ENCODE measurements around the gene ADCY3. TPM values are rescaled to one million over a fixed set of nuclear protein-coding genes. Genes with fewer than 3 reads are reported as not detected.
A peak's percentile ranks its signal among the peaks of the same experiment; 100 is the strongest.

ADCY3 gene
- total RNA-seq, 1 donor from 2014 or later = 15.4 TPM

- intact Hi-C loops (cut with DNase I) = no loop called here
Observed at GRCh38 chr2:24881623-24882022, 38.4 kb downstream of the ADCY3 start.

GRCh38 chr2:24881158-24881557 lies 38.9 kb downstream of the ADCY3 start:
- intact Hi-C loops (cut with DNase I) = no loop called here
- DNase-seq (ENCODE audit: low spot score) = no peak

More at GRCh38 chr2:24881623-24882022, 38.4 kb downstream of the ADCY3 start:
- DNase-seq (ENCODE audit: low spot score) = no peak

- no peak for DNase-seq (ENCODE audit: low spot score)
Observed at GRCh38 chr2:24878341-24878740, 41.7 kb downstream of the ADCY3 start.

GRCh38 chr2:24877646-24878045 lies 42.4 kb downstream of the ADCY3 start:
- DNase-seq (ENCODE audit: low spot score) = no peak

More at GRCh38 chr2:24878341-24878740, 41.7 kb downstream of the ADCY3 start:
- intact Hi-C loops (cut with DNase I) = no loop called here

GRCh38 chr2:24877067-24877466 lies 43.0 kb downstream of the ADCY3 start:
- intact Hi-C loops (cut with DNase I) = no loop called here
- DNase-seq (ENCODE audit: low spot score) = no peak

More at GRCh38 chr2:24877646-24878045, 42.4 kb downstream of the ADCY3 start:
- intact Hi-C loops (cut with DNase I) = no loop called here

GRCh38 chr2:24875901-24876300 lies 44.1 kb downstream of the ADCY3 start:
- DNase-seq (ENCODE audit: low spot score) = no peak
- intact Hi-C loops (cut with DNase I) = no loop called here

GRCh38 chr2:24875272-24875671 lies 44.8 kb downstream of the ADCY3 start:
- intact Hi-C loops (cut with DNase I) = no loop called here
- DNase-seq (ENCODE audit: low spot score) = no peak

GRCh38 chr2:24874035-24874434 lies 46.0 kb downstream of the ADCY3 start:
- peak; percentile 82 for DNase-seq (ENCODE audit: low spot score)
- intact Hi-C loops (cut with DNase I) = no loop called here

- DNase-seq (ENCODE audit: low spot score) = no peak
- intact Hi-C loops (cut with DNase I) = no loop called here
Observed at GRCh38 chr2:24873619-24874018, 46.4 kb downstream of the ADCY3 start.

- DNase-seq (ENCODE audit: low spot score) = no peak
- intact Hi-C loops (cut with DNase I) = no loop called here
Observed at GRCh38 chr2:24872344-24873115, 47.5 kb downstream of the ADCY3 start.

GRCh38 chr2:24871852-24872333 lies 48.1 kb downstream of the ADCY3 start:
- no peak for DNase-seq (ENCODE audit: low spot score)
- intact Hi-C loops (cut with DNase I) = no loop called here

GRCh38 chr2:24870891-24871705 lies 48.9 kb downstream of the ADCY3 start:
- DNase-seq (ENCODE audit: low spot score) = no peak
- intact Hi-C loops (cut with DNase I) = no loop called here

GRCh38 chr2:24870440-24870839 lies 49.6 kb downstream of the ADCY3 start:
- DNase-seq (ENCODE audit: low spot score) = peak; percentile 39
- intact Hi-C loops (cut with DNase I) = no loop called here

GRCh38 chr2:24866946-24867345 lies 53.1 kb downstream of the ADCY3 start:
- intact Hi-C loops (cut with DNase I) = no loop called here
- peak; percentile 43 for DNase-seq (ENCODE audit: low spot score)

- intact Hi-C loops (cut with DNase I) = no loop called here
- no peak for DNase-seq (ENCODE audit: low spot score)
Observed at GRCh38 chr2:24863641-24864040, 56.4 kb downstream of the ADCY3 start.

- DNase-seq (ENCODE audit: low spot score) = no peak
- intact Hi-C loops (cut with DNase I) = no loop called here
Observed at GRCh38 chr2:24861500-24861899, 58.5 kb downstream of the ADCY3 start.

- intact Hi-C loops (cut with DNase I) = no loop called here
- DNase-seq (ENCODE audit: low spot score) = no peak
Observed at GRCh38 chr2:24860631-24861030, 59.4 kb downstream of the ADCY3 start.

- DNase-seq (ENCODE audit: low spot score) = no peak
- intact Hi-C loops (cut with DNase I) = loop anchor here (5.0 kb wide), 1 partner anchor 57 kb away; no protein-coding TSS in a partner anchor
Observed at GRCh38 chr2:24859968-24860600, 60.0 kb downstream of the ADCY3 start.

GRCh38 chr2:24858996-24859395 lies 61.0 kb downstream of the ADCY3 start:
- intact Hi-C loops (cut with DNase I) = loop anchor here (5.0 kb wide), 1 partner anchor 58 kb away; no protein-coding TSS in a partner anchor
- DNase-seq (ENCODE audit: low spot score) = no peak

- intact Hi-C loops (cut with DNase I) = loop anchor here (5.0 kb wide), 1 partner anchor 60 kb away; no protein-coding TSS in a partner anchor
- no peak for DNase-seq (ENCODE audit: low spot score)
Observed at GRCh38 chr2:24857746-24858145, 62.3 kb downstream of the ADCY3 start.

Data from cardiac septum (tissue), 1 donor.